HCT116 (cell line): ENCODE measurements around the gene GALNT2. TPM values are rescaled to one million over a fixed set of nuclear protein-coding genes. Genes with fewer than 3 reads are reported as not detected.

Experiments
- ATAC-seq: fragments of 200-7000 bp; cut with Tn5 transposase; 2 replicates; pipeline ENCODE4 v1.9.1; 2020; ENCODE audit warnings: mild to moderate bottlenecking, moderate library complexity
- BruUV-seq: library from RNA; stranded (reverse); fragments of 400-500 nt; replicated peaks from 2 replicates; lab custom pipeline; 2021; lab: Mats Ljungman, UMichigan
- CTCF ChIA-PET: fragments of 300-600 bp; sonication (Branson Sonifier 250); formaldehyde crosslinking; loops from one replicate; lab custom pipeline; 2021; ENCODE audit warnings: antibody characterized with exemption; lab: Charles Lee
- POLR2A ChIA-PET: fragments of 300-600, 350-600 bp; sonication (Branson Sonifier 250); formaldehyde crosslinking; loops from one replicate; lab custom pipeline; 2021; ENCODE audit warnings: antibody characterized with exemption; lab: Charles Lee
- RAD21 ChIA-PET, 2 experiments: fragments of 300-600 bp; sonication (Branson Sonifier 250); formaldehyde crosslinking; loops; one replicate each; lab custom pipeline; 2023; ENCODE audit warnings: low total read pairs in 2 of 2; ENCODE audit not compliant: uncharacterized antibody in 2 of 2, unreplicated experiment in 2 of 2, low non-redundant PET in 1 of 2; lab: Charles Lee
- DNase-seq: peaks from one replicate; pipeline ENCODE4 v3.0.0-alpha.2; 2010; ENCODE audit warnings: low read depth, low spot score
- H2AFZ ChIP-seq: fragments of 200-600 bp; shearing (Covaris generic), sonication (generic); 2 replicates; pipeline ENCODE4 v1.6.1; 2017; ENCODE audit warnings: low read depth, mixed run types, mixed read lengths, antibody characterized with exemption, low read length; ENCODE audit not compliant: poor library complexity, severe bottlenecking
- H3K27ac ChIP-seq: 2 replicates; pipeline ENCODE4 v1.5.1; 2012; ENCODE audit warnings: low read depth, low read length
- H3K27me3 ChIP-seq: fragments of 200-600 bp; sonication (generic); 2 replicates; pipeline ENCODE4 v1.6.1; 2016; ENCODE audit warnings: mixed run types, low read length, mixed read lengths; ENCODE audit not compliant: insufficient read depth
- H3K36me3 ChIP-seq, 2 experiments: fragments of 200-500 bp in 1 of 2; fragments of 200-600 bp in 1 of 2; sonication (Bioruptor generic) in 1 of 2; sonication (generic) in 1 of 2; 2 replicates each; pipeline versions ENCODE4 v1.5.1 to v1.6.1; 2014 to 2016; ENCODE audit warnings: low read length in 2 of 2, inconsistent platforms in 1 of 2, mixed read lengths in 1 of 2, mixed run types in 1 of 2; ENCODE audit not compliant: insufficient read depth in 2 of 2, control insufficient read depth in 1 of 2
- H3K4me1 ChIP-seq, 2 experiments: fragments of 200-600 bp in 1 of 2; sonication (generic) in 1 of 2; 2 replicates each; pipeline versions ENCODE4 v1.5.1 to v1.6.1; 2012 to 2017; ENCODE audit warnings: low read length in 2 of 2, inconsistent platforms in 1 of 2, mild to moderate bottlenecking in 1 of 2, mixed read lengths in 1 of 2, mixed run types in 1 of 2, moderate library complexity in 1 of 2; ENCODE audit not compliant: insufficient read depth in 2 of 2, control insufficient read depth in 1 of 2
- H3K4me2 ChIP-seq: fragments of 200-600 bp; sonication (generic); 2 replicates; pipeline ENCODE4 v1.6.1; 2017; ENCODE audit warnings: mixed run types, low read length, mixed read lengths
- H3K4me3 ChIP-seq, 2 experiments: fragments of 200-600 bp in 1 of 2; sonication (generic) in 1 of 2; replicated peaks in 1 of 2; 2 replicates each; pipeline ENCODE4 v1.5.1; 2011 to 2016; ENCODE audit warnings: low read length in 2 of 2, control low read depth in 1 of 2, low read depth in 1 of 2, mild to moderate bottlenecking in 1 of 2, mixed read lengths in 1 of 2, mixed run types in 1 of 2
- H3K79me2 ChIP-seq: fragments of 200-600 bp; sonication (generic); 2 replicates; pipeline ENCODE4 v1.6.1; 2017; ENCODE audit warnings: mild to moderate bottlenecking, mixed run types, low read length, moderate library complexity, mixed read lengths; ENCODE audit not compliant: insufficient read depth
- H3K9ac ChIP-seq: fragments of 200-600 bp; sonication (generic); 2 replicates; pipeline ENCODE4 v1.6.1; 2016; ENCODE audit warnings: low read length, mixed read lengths
- H3K9me2 ChIP-seq: fragments of 200-600 bp; sonication (generic), shearing (Covaris generic); 2 replicates; pipeline ENCODE4 v1.6.1; 2017; ENCODE audit warnings: mixed run types, mild to moderate bottlenecking, moderate library complexity; ENCODE audit not compliant: insufficient read depth
- H3K9me3 ChIP-seq, 2 experiments: fragments of 200-500 bp in 1 of 2; fragments of 200-600 bp in 1 of 2; sonication (Bioruptor generic) in 1 of 2; sonication (generic) in 1 of 2; 2 replicates each; pipeline ENCODE4 v1.6.1; 2014 to 2017; ENCODE audit warnings: low read length in 2 of 2, mixed read lengths in 2 of 2, inconsistent platforms in 1 of 2, low read depth in 1 of 2, mild to moderate bottlenecking in 1 of 2, mixed run types in 1 of 2, moderate library complexity in 1 of 2; ENCODE audit not compliant: control insufficient read depth in 1 of 2, insufficient read depth in 1 of 2
- H4K20me1 ChIP-seq: fragments of 200-600 bp; sonication (generic), shearing (Covaris generic); 2 replicates; pipeline ENCODE4 v1.6.1; 2017; ENCODE audit warnings: mixed run types, mild to moderate bottlenecking, moderate library complexity; ENCODE audit not compliant: insufficient read depth
- ATF3 ChIP-seq: IDR thresholded peaks from 2 replicates; pipeline ENCODE4 v1.6.1; 2012
- CBX3 ChIP-seq: IDR thresholded peaks from 2 replicates; pipeline ENCODE4 v1.6.1; 2012; ENCODE audit warnings: low read depth
- CEBPB ChIP-seq: IDR thresholded peaks from 2 replicates; pipeline ENCODE4 v1.6.1; 2012; ENCODE audit warnings: low read depth
- EGR1 ChIP-seq: IDR thresholded peaks from 2 replicates; pipeline ENCODE4 v1.6.1; 2012; ENCODE audit warnings: low read depth
- ELF1 ChIP-seq: IDR thresholded peaks from 2 replicates; pipeline ENCODE4 v1.6.1; 2012; ENCODE audit warnings: low read depth, borderline replicate concordance
- POLR2A ChIP-seq: IDR thresholded peaks from 2 replicates; pipeline ENCODE4 v1.7.0; 2011; ENCODE audit warnings: borderline replicate concordance; ENCODE audit not compliant: insufficient read depth, insufficient read length; ENCODE audit errors: extremely low read depth
- RAD21 ChIP-seq: IDR thresholded peaks from 2 replicates; pipeline ENCODE4 v1.6.1; 2012; ENCODE audit warnings: low read depth, mild to moderate bottlenecking
- REST ChIP-seq: IDR thresholded peaks from 2 replicates; pipeline ENCODE4 v1.6.1; 2012; ENCODE audit warnings: low read depth
- SRF ChIP-seq: IDR thresholded peaks from 2 replicates; pipeline ENCODE4 v1.6.1; 2012; ENCODE audit warnings: low read depth
- TCF7L2 ChIP-seq: IDR thresholded peaks from 2 replicates; pipeline ENCODE4 v1.7.0; 2011; ENCODE audit warnings: borderline replicate concordance, inconsistent platforms; ENCODE audit not compliant: insufficient read depth, insufficient read length; ENCODE audit errors: extremely low read depth
- YY1 ChIP-seq: IDR thresholded peaks from 2 replicates; pipeline ENCODE4 v1.6.1; 2011; ENCODE audit warnings: low read length, low read depth, moderate library complexity, mild to moderate bottlenecking; ENCODE audit not compliant: insufficient replicate concordance; ENCODE audit errors: extremely low read depth
- ZBTB33 ChIP-seq: IDR thresholded peaks from 2 replicates; pipeline ENCODE4 v1.6.1; 2011; ENCODE audit warnings: mild to moderate bottlenecking, low read length, moderate library complexity; ENCODE audit not compliant: insufficient replicate concordance; ENCODE audit errors: extremely low read depth
- intact Hi-C: fragments of 100-400 bp; cut with micrococcal nuclease; formaldehyde crosslinking; loops from 2 replicates; pipeline ENCODE4 v1.10.0; 2022
- total RNA-seq: library from RNA; stranded (reverse); gene quantifications from one replicate; pipeline ENCODE4 v1.2.1, GENCODE V29; 2021; ENCODE audit not compliant: unreplicated experiment

The GALNT2 gene
- total RNA-seq, 1 experiment from 2014 or later, result 40.8 TPM

- Histone ChIP-seq H3K36me3 (no peaks in the 10 kb centered on the region), H3K79me2 (no peaks in the 10 kb centered on the region), H3K27ac (no peak overlapping the region), H3K9me3 (no peaks in the 10 kb centered on the region), H3K9me2 (no peaks in the 10 kb centered on the region), H3K9ac (no peak overlapping the region), H2AFZ (no peak overlapping the region), H4K20me1 (no peaks in the 10 kb centered on the region), H3K4me1 (no peaks in the 10 kb centered on the region), H3K4me2 (no peak overlapping the region), H3K27me3 (no peaks in the 10 kb centered on the region), H3K4me3 (no peak overlapping the region)
- ATAC-seq, result no peak
- POLR2A ChIA-PET, result no interaction called here
- DNase-seq, result no peak
- CTCF ChIA-PET, result no interaction called here
- intact Hi-C loops, result no loop called here
- TF ChIP-seq POLR2A, result no peak
- RAD21 ChIA-PET, result no interaction called here
- no TSS peak for BruUV-seq
These were observed 89.0 kb downstream of the GALNT2 start for GRCh38 chr1:230156068-230156467.

- no peaks in the 10 kb centered on the region for H3K9me2 ChIP-seq
- TF ChIP-seq YY1 (no peak), TCF7L2 (no peak), EGR1 (no peak), REST (no peak), ZBTB33 (no peak), ELF1 (no peak), ATF3 (no peak), SRF (no peak), CBX3 (no peak), CEBPB (no peak), RAD21 (no peak)
- no peak overlapping the region for H2AFZ ChIP-seq
- POLR2A ChIA-PET, result no interaction called here
- intact Hi-C loops, result no loop called here
- DNase-seq (no peak), ATAC-seq (no peak)
- no peaks in the 10 kb centered on the region for H3K4me1 ChIP-seq
- no peak overlapping the region for H3K27ac ChIP-seq
- no peaks in the 10 kb centered on the region for H4K20me1 ChIP-seq
- H3K27me3 ChIP-seq, result no peaks in the 10 kb centered on the region
- no peaks in the 10 kb centered on the region for H3K79me2 ChIP-seq
- no peak overlapping the region for H3K4me2 ChIP-seq
- BruUV-seq, result no TSS peak
- CTCF ChIA-PET, result no interaction called here
- no peaks in the 10 kb centered on the region for H3K9me3 ChIP-seq
- no peak overlapping the region for H3K9ac ChIP-seq
- RAD21 ChIA-PET, result no interaction called here
- no peaks in the 10 kb centered on the region for H3K36me3 ChIP-seq
- no peak overlapping the region for H3K4me3 ChIP-seq
These were observed 89.5 kb downstream of the GALNT2 start for GRCh38 chr1:230156536-230156935.
